ENCODE measurements around the gene GLIPR1L2. TPM values are rescaled to one million over a fixed set of nuclear protein-coding genes. Genes with fewer than 3 reads are reported as not detected.
"Not testable (repeated sequence)": the region's sequence is repeated elsewhere in the genome, so short reads cannot be mapped to it uniquely, and the experiment has no call there.

The GLIPR1L2 gene
- total RNA-seq, 1 donor from 2014 or later: 1.4 TPM

- intact Hi-C loops (cut with DNase I): no loop called here
- no peak for ATAC-seq
Measured at GRCh38 chr12:75419841-75420240, 29.0 kb downstream of the GLIPR1L2 start.

GRCh38 chr12:75427491-75427890 is 36.6 kb downstream of the GLIPR1L2 start:
- no peak for DNase-seq (ENCODE audit: missing footprints)

More at GRCh38 chr12:75419841-75420240, 29.0 kb downstream of the GLIPR1L2 start:
- DNase-seq (ENCODE audit: missing footprints): no peak

GRCh38 chr12:75428767-75429166 is 37.9 kb downstream of the GLIPR1L2 start:
- DNase-seq (ENCODE audit: missing footprints): no peak
- no peak for ATAC-seq
- intact Hi-C loops (cut with DNase I): no loop called here

More at GRCh38 chr12:75427491-75427890, 36.6 kb downstream of the GLIPR1L2 start:
- ATAC-seq: no peak
- intact Hi-C loops (cut with DNase I): no loop called here

GRCh38 chr12:75432924-75433323 is 42.0 kb downstream of the GLIPR1L2 start:
- DNase-seq (ENCODE audit: missing footprints) (no peak), ATAC-seq (no peak)
- intact Hi-C loops (cut with DNase I): no loop called here

- ATAC-seq (no peak), DNase-seq (ENCODE audit: missing footprints) (no peak)
- intact Hi-C loops (cut with DNase I): no loop called here
Measured at GRCh38 chr12:75437564-75437963, 46.7 kb downstream of the GLIPR1L2 start.

- DNase-seq (ENCODE audit: missing footprints): no peak
- no peak for ATAC-seq
- intact Hi-C loops (cut with DNase I): no loop called here
Measured at GRCh38 chr12:75438059-75438754, 47.3 kb downstream of the GLIPR1L2 start.

GRCh38 chr12:75439048-75439447 is 48.2 kb downstream of the GLIPR1L2 start:
- DNase-seq (ENCODE audit: missing footprints) (no peak), ATAC-seq (no peak)
- intact Hi-C loops (cut with DNase I): no loop called here

GRCh38 chr12:75439930-75440329 is 49.0 kb downstream of the GLIPR1L2 start:
- ATAC-seq (no peak), DNase-seq (ENCODE audit: missing footprints) (no peak)
- intact Hi-C loops (cut with DNase I): no loop called here

- ATAC-seq; DNase-seq (ENCODE audit: missing footprints); intact Hi-C loops (cut with DNase I): not testable (repeated sequence)
Measured at GRCh38 chr12:75441687-75442449, 51.0 kb downstream of the GLIPR1L2 start.

- DNase-seq (ENCODE audit: missing footprints); intact Hi-C loops (cut with DNase I); ATAC-seq: not testable (repeated sequence)
Measured at GRCh38 chr12:75442454-75442853, 51.6 kb downstream of the GLIPR1L2 start.

- intact Hi-C loops (cut with DNase I): no loop called here
- no peak for DNase-seq (ENCODE audit: missing footprints)
- ATAC-seq: no peak
Measured at GRCh38 chr12:75443709-75444108, 52.8 kb downstream of the GLIPR1L2 start.

GRCh38 chr12:75444429-75445136 is 53.7 kb downstream of the GLIPR1L2 start:
- no peak for ATAC-seq
- DNase-seq (ENCODE audit: missing footprints): no peak
- intact Hi-C loops (cut with DNase I): no loop called here

- intact Hi-C loops (cut with DNase I); ATAC-seq; DNase-seq (ENCODE audit: missing footprints): not testable (repeated sequence)
Measured at GRCh38 chr12:75445137-75445507, 54.2 kb downstream of the GLIPR1L2 start.

GRCh38 chr12:75446857-75447256 is 56.0 kb downstream of the GLIPR1L2 start:
- DNase-seq (ENCODE audit: missing footprints): no peak
- no peak for ATAC-seq
- intact Hi-C loops (cut with DNase I): no loop called here

GRCh38 chr12:75447691-75448393 is 57.0 kb downstream of the GLIPR1L2 start:
- no peak for DNase-seq (ENCODE audit: missing footprints)
- intact Hi-C loops (cut with DNase I): no loop called here
- no peak for ATAC-seq

GRCh38 chr12:75452675-75453330 is 61.9 kb downstream of the GLIPR1L2 start:
- intact Hi-C loops (cut with DNase I): no loop called here
- no peak for DNase-seq (ENCODE audit: missing footprints)
- no peak for ATAC-seq

GRCh38 chr12:75455839-75456238 is 65.0 kb downstream of the GLIPR1L2 start:
- DNase-seq (ENCODE audit: missing footprints): no peak
- peak; percentile 31 for ATAC-seq
- intact Hi-C loops (cut with DNase I): no loop called here

GRCh38 chr12:75457191-75457590 is 66.3 kb downstream of the GLIPR1L2 start:
- no peak for DNase-seq (ENCODE audit: missing footprints)
- intact Hi-C loops (cut with DNase I): no loop called here
- ATAC-seq: no peak
